ENCODE data around the gene ENOSF1.

The ENOSF1 gene

DNA sequence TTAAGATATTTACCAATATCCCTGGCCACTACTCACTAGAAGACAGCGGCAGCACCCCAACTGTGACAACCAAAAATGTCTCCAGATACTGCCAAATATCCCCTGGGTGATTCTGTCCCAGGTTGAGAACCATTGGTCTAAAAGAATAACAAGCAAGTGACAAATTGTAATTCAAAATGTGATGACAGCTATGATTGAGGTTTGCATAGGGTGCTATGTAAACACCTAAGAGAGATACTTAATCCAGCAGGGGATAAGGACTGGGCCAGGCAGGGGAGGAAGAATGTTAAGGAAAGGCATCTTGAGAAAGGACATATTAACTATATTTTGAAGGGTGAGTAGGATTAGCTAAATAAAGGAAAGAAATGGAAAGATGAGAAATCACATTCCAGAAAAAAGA lies 38.0 kb upstream of the ENOSF1 start:
- Histone ChIP-seq H3K9me2 (replicated peaks; ENCODE audit: control insufficient read depth, low read length) (no peaks in the 10 kb centered on the region), H3K4me1 (ENCODE audit: control insufficient read depth, low read length) (no peaks in the 10 kb centered on the region), H3K27ac (ENCODE audit: low read depth, low read length) (no peak overlapping the region), H4K20me1 (ENCODE audit: control insufficient read depth, insufficient read depth, low read depth, low read length) (no peaks in the 10 kb centered on the region), H3K9me3 (ENCODE audit: control insufficient read depth, insufficient read depth, low read length) (no peaks in the 10 kb centered on the region), H3K36me3 (ENCODE audit: control insufficient read depth, low read length) (no peaks in the 10 kb centered on the region), H3K4me3 (ENCODE audit: low read length) (no peak overlapping the region), H3K79me2 (ENCODE audit: control insufficient read depth, low read length) (no peaks in the 10 kb centered on the region), H3K4me2 (ENCODE audit: low read length) (no peak overlapping the region), H3K27me3 (ENCODE audit: control insufficient read depth, low read length) (peaks cover 7% of the 10 kb centered on the region), H3F3A (ENCODE audit: control insufficient read depth, insufficient read depth) (no peaks in the 10 kb centered on the region)
- TF ChIP-seq, protein P1, sequence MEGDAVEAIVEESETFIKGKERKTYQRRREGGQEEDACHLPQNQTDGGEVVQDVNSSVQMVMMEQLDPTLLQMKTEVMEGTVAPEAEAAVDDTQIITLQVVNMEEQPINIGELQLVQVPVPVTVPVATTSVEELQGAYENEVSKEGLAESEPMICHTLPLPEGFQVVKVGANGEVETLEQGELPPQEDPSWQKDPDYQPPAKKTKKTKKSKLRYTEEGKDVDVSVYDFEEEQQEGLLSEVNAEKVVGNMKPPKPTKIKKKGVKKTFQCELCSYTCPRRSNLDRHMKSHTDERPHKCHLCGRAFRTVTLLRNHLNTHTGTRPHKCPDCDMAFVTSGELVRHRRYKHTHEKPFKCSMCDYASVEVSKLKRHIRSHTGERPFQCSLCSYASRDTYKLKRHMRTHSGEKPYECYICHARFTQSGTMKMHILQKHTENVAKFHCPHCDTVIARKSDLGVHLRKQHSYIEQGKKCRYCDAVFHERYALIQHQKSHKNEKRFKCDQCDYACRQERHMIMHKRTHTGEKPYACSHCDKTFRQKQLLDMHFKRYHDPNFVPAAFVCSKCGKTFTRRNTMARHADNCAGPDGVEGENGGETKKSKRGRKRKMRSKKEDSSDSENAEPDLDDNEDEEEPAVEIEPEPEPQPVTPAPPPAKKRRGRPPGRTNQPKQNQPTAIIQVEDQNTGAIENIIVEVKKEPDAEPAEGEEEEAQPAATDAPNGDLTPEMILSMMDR (IDR thresholded peaks at IDR 0.05; ENCODE audit: low read depth, low read length, poor library complexity, severe bottlenecking): no peak
- no peak for TF ChIP-seq EZH2phosphoT487 (IDR thresholded peaks at IDR 0.05; ENCODE audit: borderline replicate concordance, low read length)

- Histone ChIP-seq H3F3A (ENCODE audit: control insufficient read depth, insufficient read depth) (no peaks in the 10 kb centered on the region), H3K27me3 (ENCODE audit: control insufficient read depth, low read length) (peaks cover 4% of the 10 kb centered on the region; the same call in 1 of the 2 replicates), H3K4me2 (ENCODE audit: low read length) (no peak overlapping the region), H3K9me2 (replicated peaks; ENCODE audit: control insufficient read depth, low read length) (no peaks in the 10 kb centered on the region), H3K4me3 (ENCODE audit: low read length) (no peak overlapping the region), H3K4me1 (ENCODE audit: control insufficient read depth, low read length) (no peaks in the 10 kb centered on the region), H3K79me2 (ENCODE audit: control insufficient read depth, low read length) (no peaks in the 10 kb centered on the region), H3K36me3 (ENCODE audit: control insufficient read depth, low read length) (no peaks in the 10 kb centered on the region), H4K20me1 (ENCODE audit: control insufficient read depth, insufficient read depth, low read depth, low read length) (no peaks in the 10 kb centered on the region), H3K27ac (ENCODE audit: low read depth, low read length) (no peak overlapping the region), H3K9me3 (ENCODE audit: control insufficient read depth, insufficient read depth, low read length) (no peaks in the 10 kb centered on the region)
- TF ChIP-seq, protein P1 (IDR thresholded peaks at IDR 0.05; ENCODE audit: low read depth, low read length, poor library complexity, severe bottlenecking): no peak
- TF ChIP-seq EZH2phosphoT487 (IDR thresholded peaks at IDR 0.05; ENCODE audit: borderline replicate concordance, low read length): no peak
Observed at GRCh38 chr18:744832-745597, 32.6 kb upstream of the ENOSF1 start.

DNA sequence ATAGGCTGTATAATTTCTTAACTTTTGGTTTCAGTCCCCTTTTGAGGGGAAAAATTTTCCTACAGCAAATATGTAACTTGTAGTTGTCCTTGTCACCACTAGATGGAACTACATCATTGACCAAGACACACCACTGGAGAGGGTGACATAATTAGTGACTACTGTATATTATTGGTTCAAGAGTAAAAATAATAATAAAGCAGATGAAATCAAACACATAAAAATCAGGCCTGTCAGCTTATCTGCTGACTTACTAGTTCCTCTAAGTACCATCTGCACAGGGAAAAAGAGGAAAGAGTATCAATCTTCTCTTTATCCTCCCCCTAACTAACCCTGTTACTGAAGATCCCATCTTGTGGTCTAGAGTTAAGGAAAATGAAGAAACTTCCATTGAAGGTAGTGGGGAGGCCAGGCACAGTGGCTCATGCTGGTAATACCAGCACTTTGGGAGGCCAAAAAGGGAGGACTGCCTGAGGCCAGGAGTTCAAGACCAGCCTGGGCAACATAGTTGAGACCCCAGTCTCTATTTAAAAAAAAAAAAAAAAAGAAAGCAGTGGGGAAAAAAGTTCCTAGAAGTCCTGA lies 29.6 kb upstream of the ENOSF1 start:
- H3K9me3 ChIP-seq (ENCODE audit: control insufficient read depth, insufficient read depth, low read length): no peaks in the 10 kb centered on the region
- H3K4me1 ChIP-seq (ENCODE audit: control insufficient read depth, low read length): no peaks in the 10 kb centered on the region
- no peaks in the 10 kb centered on the region for H4K20me1 ChIP-seq (ENCODE audit: control insufficient read depth, insufficient read depth, low read depth, low read length)
- no peaks in the 10 kb centered on the region for H3K79me2 ChIP-seq (ENCODE audit: control insufficient read depth, low read length)
- no peaks in the 10 kb centered on the region for H3K36me3 ChIP-seq (ENCODE audit: control insufficient read depth, low read length)
- no peak overlapping the region for H3K4me2 ChIP-seq (ENCODE audit: low read length)
- H3F3A ChIP-seq (ENCODE audit: control insufficient read depth, insufficient read depth): no peaks in the 10 kb centered on the region
- H3K27ac ChIP-seq (ENCODE audit: low read depth, low read length): no peak overlapping the region
- TF ChIP-seq, protein P1 (IDR thresholded peaks at IDR 0.05; ENCODE audit: low read depth, low read length, poor library complexity, severe bottlenecking): peak; percentile 60
- no peak for TF ChIP-seq EZH2phosphoT487 (IDR thresholded peaks at IDR 0.05; ENCODE audit: borderline replicate concordance, low read length)
- H3K9me2 ChIP-seq (replicated peaks; ENCODE audit: control insufficient read depth, low read length): no peaks in the 10 kb centered on the region
- H3K4me3 ChIP-seq (ENCODE audit: low read length): no peak overlapping the region
- peaks cover 4% of the 10 kb centered on the region; the same call in 1 of the 2 replicates for H3K27me3 ChIP-seq (ENCODE audit: control insufficient read depth, low read length)

All from DOHH2 (cell line).